ENCODE measurements around the gene EXT2. TPM values are rescaled to one million over a fixed set of nuclear protein-coding genes. Genes with fewer than 3 reads are reported as not detected.

The EXT2 gene
- polyA plus RNA-seq, 1 donor: 51.6 TPM

DNA sequence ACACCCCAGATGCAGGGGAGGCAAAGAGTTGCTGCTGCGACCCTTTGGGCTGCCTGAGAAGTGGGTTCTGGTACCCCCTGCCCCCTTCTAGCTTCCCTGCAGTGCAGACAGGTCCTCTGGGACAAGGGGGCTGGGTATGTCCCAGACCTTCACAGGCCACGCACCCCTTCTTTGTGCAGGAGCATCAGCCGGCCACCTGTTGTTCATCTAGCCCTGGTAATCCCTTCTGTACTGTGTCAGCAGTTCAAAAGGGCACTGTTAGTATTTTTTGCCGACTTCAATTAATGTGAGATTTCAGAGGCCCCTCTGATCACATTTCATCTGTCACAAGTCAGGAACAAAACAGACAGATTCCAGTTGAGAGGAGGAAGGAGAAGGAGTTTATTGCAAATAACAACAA is 164.6 kb downstream of the EXT2 start:
- DNase-seq: no peak
- Histone ChIP-seq H3K36me3 (ENCODE audit: control insufficient read depth, insufficient read depth, low read length) (no peaks in the 10 kb centered on the region), H3K9me3 (ENCODE audit: control insufficient read depth, low read depth, low read length) (no peaks in the 10 kb centered on the region), H3K27me3 (ENCODE audit: control insufficient read depth, insufficient read depth, low read length) (no peaks in the 10 kb centered on the region), H3K27ac (ENCODE audit: low read length) (no peak overlapping the region), H3K4me3 (ENCODE audit: low read length) (no peak overlapping the region), H3K4me1 (ENCODE audit: control insufficient read depth, insufficient read depth, low read length) (no peaks in the 10 kb centered on the region)
- no CpG with 5 or more reads among the region's 4 CpGs for WGBS (ENCODE audit: insufficient coverage, low lambda C conversion rate)

DNA sequence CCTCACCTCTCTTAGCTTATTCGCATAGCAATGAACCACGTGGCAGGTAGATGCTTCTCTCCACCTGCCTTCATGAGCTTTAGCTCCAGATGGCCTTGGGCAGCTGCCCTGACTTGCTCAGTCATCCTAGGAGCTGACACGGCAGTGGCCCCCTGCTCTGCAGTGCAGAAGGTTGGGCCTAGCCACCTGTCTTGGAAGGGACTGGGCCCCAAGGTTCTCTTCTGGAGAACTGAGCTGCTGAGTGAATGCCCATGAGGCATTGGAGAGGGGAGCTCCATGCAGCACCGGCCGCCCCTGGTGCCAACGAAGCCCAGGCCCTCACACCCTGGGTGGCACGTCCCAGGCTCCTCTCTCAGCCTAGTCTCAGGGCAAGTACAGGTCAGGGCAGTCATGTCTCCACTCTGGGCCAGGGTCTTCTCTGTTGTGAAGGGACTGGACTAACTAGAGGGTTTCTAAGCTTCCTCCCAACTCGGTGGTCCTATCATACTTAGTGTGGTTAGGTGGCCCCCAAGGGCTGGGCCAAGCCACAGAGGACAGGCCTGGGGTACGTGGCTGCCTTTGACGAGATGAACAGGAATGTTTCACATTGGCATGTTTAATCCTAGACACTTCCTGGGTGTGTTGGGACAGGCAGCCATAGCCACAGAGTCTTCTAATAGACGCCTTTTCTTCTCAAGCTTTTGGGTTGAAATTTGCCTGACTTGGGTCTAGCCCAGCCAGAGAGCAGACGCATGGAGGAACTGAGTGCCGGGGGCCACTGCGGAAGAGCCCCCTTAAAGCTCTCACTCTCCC is 166.5 kb downstream of the EXT2 start:
- H3K4me3 ChIP-seq (ENCODE audit: low read length): no peak overlapping the region
- H3K27me3 ChIP-seq (ENCODE audit: control insufficient read depth, insufficient read depth, low read length): no peaks in the 10 kb centered on the region
- H3K27ac ChIP-seq (ENCODE audit: low read length): no peak overlapping the region
- no peaks in the 10 kb centered on the region for H3K4me1 ChIP-seq (ENCODE audit: control insufficient read depth, insufficient read depth, low read length)
- no peak for DNase-seq
- no CpG with 5 or more reads among the region's 14 CpGs for WGBS (ENCODE audit: insufficient coverage, low lambda C conversion rate)
- H3K36me3 ChIP-seq (ENCODE audit: control insufficient read depth, insufficient read depth, low read length): no peaks in the 10 kb centered on the region
- no peaks in the 10 kb centered on the region for H3K9me3 ChIP-seq (ENCODE audit: control insufficient read depth, low read depth, low read length)

DNA sequence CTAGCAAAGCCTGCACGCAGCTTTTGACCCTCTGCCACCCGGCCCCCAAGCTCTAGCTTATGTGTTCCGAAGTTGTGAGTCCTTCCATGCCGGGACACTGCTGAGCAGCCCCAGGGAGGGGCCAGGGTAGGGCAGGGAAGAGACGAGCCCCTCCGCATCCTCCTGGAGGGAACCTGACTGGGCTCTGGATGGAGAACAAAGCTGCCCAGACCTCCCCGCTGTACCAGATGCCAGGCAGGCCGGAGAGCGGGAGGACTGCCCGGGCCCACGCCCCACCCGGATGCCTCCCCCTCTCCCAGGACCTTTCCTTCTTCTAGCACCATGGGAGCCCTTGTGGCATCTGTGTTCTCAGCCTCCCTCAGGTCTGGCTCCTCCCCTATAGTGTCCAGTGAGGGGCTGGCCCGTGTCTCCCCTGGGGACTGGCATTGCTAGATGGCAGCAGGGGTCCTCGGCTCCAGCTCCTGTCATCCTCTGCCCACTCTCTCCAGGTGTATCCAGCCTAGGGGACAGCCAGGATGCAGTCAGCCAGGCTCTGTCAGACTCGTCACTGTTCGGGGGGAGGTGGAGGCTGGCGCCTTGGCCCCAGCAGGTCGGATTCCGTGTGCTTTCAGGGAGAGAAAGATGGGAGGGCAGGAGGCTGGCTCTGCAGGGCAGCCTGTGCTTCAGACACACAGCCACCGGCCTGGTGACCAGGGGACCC is 168.4 kb downstream of the EXT2 start:
- Histone ChIP-seq H3K27me3 (ENCODE audit: control insufficient read depth, insufficient read depth, low read length) (no peaks in the 10 kb centered on the region), H3K4me1 (ENCODE audit: control insufficient read depth, insufficient read depth, low read length) (no peaks in the 10 kb centered on the region), H3K4me3 (ENCODE audit: low read length) (no peak overlapping the region), H3K9me3 (ENCODE audit: control insufficient read depth, low read depth, low read length) (no peaks in the 10 kb centered on the region), H3K27ac (ENCODE audit: low read length) (no peak overlapping the region), H3K36me3 (ENCODE audit: control insufficient read depth, insufficient read depth, low read length) (no peaks in the 10 kb centered on the region)
- WGBS (ENCODE audit: insufficient coverage, low lambda C conversion rate): no CpG with 5 or more reads among the region's 20 CpGs
- DNase-seq: no peak

DNA sequence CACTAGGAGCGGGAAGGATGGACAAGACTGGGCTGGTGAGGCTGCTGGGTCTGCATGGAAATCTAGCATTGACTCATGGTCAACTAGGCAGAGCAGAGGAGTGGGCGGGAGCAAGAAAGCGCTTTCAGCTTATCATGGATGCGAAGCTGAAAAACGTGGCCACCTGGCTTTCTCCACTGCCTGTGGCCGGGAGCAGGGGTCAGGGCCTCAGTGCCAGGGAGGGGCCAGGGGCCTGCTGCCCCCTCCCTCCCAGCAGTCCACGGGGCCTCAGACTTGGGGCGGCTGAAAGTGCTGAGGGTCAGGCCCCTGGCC is 168.9 kb downstream of the EXT2 start:
- no peak for DNase-seq
- Histone ChIP-seq H3K9me3 (ENCODE audit: control insufficient read depth, low read depth, low read length) (no peaks in the 10 kb centered on the region), H3K4me1 (ENCODE audit: control insufficient read depth, insufficient read depth, low read length) (no peaks in the 10 kb centered on the region), H3K27ac (ENCODE audit: low read length) (no peak overlapping the region), H3K27me3 (ENCODE audit: control insufficient read depth, insufficient read depth, low read length) (no peaks in the 10 kb centered on the region), H3K36me3 (ENCODE audit: control insufficient read depth, insufficient read depth, low read length) (no peaks in the 10 kb centered on the region), H3K4me3 (ENCODE audit: low read length) (no peak overlapping the region)
- no CpG with 5 or more reads among the region's 8 CpGs for WGBS (ENCODE audit: insufficient coverage, low lambda C conversion rate)

DNA sequence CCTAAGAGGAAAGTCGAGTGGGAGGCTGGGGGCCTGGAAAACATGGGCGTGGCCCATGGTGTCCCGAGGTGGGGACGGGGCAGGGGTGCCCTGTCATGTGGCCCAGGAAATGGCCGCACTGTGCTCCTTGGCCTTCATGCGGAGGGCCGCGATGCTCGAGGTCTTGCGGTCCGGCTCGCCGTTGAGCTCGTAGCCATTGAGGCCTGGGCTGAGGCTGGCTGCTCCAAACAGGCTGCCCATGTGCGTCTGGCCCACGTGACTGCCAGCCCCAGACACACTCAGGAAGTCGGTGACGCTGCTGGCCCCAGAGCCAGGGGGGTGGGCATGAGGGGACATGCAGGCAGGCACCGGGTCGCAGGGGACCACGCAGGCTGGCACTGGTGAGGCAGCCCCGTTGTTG is 169.3 kb downstream of the EXT2 start:
- no peak for DNase-seq
- Histone ChIP-seq H3K36me3 (ENCODE audit: control insufficient read depth, insufficient read depth, low read length) (no peaks in the 10 kb centered on the region), H3K27me3 (ENCODE audit: control insufficient read depth, insufficient read depth, low read length) (no peaks in the 10 kb centered on the region), H3K4me1 (ENCODE audit: control insufficient read depth, insufficient read depth, low read length) (no peaks in the 10 kb centered on the region), H3K9me3 (ENCODE audit: control insufficient read depth, low read depth, low read length) (no peaks in the 10 kb centered on the region), H3K4me3 (ENCODE audit: low read length) (no peak overlapping the region), H3K27ac (ENCODE audit: low read length) (no peak overlapping the region)
- no CpG with 5 or more reads among the region's 22 CpGs for WGBS (ENCODE audit: insufficient coverage, low lambda C conversion rate)

DNA sequence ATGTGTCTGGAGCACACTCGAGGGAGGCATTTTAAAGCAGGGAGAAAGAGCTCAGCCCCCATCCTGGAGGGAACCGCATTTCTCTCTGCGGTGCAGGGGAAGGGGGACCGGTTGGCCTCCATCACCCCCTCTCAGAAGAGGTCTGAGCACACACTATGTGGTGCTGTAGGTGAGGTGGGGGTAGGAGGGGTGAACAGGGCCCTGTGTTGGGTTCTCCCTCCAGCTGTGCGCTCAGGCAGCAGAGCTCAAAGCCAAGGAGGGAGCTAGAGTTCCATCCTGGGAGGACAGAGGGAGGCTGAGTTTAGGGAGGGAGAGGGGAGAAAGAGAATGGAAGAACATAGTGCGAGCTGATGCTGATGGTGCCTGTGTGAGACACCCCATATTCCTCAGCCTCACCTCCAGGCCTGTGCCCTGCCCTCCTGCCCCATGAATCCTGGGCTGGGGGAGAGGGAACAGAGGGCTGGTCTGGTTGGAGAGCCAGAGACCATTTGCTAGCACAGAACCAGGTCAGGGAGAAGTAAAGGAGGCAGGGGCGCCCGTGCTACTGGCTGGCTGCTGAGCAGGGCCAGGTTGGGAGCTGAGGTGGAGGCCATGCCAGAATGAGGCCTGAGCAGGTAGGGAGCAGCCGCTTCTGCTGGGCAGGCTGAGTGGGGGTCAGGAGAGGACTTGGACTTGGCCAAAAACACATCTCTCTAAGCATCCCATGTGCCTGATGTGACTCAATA is 170.7 kb downstream of the EXT2 start:
- Histone ChIP-seq H3K9me3 (ENCODE audit: control insufficient read depth, low read depth, low read length) (no peaks in the 10 kb centered on the region), H3K4me3 (ENCODE audit: low read length) (no peak overlapping the region), H3K27me3 (ENCODE audit: control insufficient read depth, insufficient read depth, low read length) (no peaks in the 10 kb centered on the region), H3K27ac (ENCODE audit: low read length) (no peak overlapping the region), H3K36me3 (ENCODE audit: control insufficient read depth, insufficient read depth, low read length) (no peaks in the 10 kb centered on the region), H3K4me1 (ENCODE audit: control insufficient read depth, insufficient read depth, low read length) (no peaks in the 10 kb centered on the region)
- WGBS (ENCODE audit: insufficient coverage, low lambda C conversion rate): no CpG with 5 or more reads among the region's 9 CpGs
- no peak for DNase-seq

DNA sequence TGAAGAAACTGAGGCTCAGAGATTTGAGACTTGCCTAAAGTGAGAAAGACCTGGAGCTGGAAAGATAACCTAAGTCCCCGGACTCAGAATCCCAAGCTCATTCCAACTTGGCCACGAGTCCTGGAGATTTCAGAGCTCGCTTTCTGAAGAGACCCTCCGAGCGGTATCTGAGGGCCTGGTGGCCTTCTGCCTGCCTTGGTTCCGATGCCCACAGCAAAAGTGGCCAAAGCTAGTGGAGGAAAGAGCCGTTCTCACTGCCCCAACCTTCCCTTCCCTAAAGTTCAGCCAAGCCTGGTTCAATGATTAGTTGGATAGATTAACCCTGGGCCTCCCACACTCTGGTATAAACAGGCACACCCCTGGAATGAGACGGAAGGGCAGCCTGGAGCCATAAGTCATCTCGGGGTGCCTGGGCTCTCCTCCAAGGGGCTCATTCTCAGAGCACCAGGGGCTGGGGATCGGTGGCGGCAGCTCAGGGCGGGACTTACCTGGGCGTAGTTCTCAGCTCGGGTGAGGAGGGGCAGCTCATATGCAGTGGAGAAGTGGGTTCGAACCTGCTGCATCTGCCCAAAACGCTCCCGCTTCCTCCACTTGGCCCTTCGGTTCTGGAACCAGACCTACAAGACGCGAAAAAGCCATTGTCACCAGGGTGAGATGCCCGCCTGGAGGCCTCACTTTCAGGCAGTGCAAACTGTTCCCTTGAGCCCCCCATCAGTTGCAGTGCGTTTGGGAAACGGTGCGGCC is 171.7 kb downstream of the EXT2 start:
- Histone ChIP-seq H3K27me3 (ENCODE audit: control insufficient read depth, insufficient read depth, low read length) (no peaks in the 10 kb centered on the region), H3K4me1 (ENCODE audit: control insufficient read depth, insufficient read depth, low read length) (no peaks in the 10 kb centered on the region), H3K9me3 (ENCODE audit: control insufficient read depth, low read depth, low read length) (no peaks in the 10 kb centered on the region), H3K36me3 (ENCODE audit: control insufficient read depth, insufficient read depth, low read length) (no peaks in the 10 kb centered on the region), H3K4me3 (ENCODE audit: low read length) (no peak overlapping the region), H3K27ac (ENCODE audit: low read length) (no peak overlapping the region)
- WGBS (ENCODE audit: insufficient coverage, low lambda C conversion rate): no CpG with 5 or more reads among the region's 24 CpGs
- DNase-seq: no peak

DNA sequence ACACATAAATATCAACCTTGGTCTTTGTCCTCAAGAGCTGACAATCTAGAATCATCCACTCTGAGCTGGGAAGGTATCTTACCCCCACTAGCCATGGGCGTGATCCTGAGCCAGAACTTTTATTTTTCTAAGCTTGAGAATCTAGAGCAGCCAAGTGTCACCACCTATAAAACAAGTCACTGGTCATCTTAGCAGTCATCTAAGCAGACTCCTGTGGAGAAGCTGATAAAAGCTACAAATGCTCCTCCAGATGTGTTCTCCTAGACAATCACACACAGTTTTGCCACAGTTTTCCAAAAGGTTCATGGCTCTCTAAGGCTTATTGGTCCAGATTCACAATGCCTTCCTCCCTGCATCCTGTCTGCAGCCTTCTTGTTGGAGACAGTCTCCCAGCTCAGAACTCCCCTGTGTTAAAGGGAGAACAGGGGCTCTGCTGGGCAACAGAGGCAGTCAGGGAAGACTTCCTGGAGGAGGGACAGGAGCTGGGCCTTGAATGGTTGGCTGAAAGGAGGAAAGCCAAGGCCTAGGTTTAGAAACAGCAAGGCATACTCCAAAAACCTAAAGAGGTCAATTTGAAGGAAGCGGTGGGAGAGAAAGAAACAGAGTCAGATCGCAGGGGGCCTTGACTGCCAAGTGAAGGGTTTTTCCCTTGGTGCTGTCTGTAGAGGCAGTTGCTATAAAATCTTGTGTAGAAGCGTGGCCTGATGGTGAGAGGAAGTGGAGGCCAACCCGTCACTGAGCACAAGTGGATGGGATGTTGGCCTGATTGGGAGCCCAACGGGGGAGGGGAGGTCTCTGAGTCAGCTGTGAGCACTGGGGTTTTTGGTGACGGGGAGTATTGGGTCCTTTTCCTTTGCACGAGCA is 172.5 kb downstream of the EXT2 start:
- 100% methylated on average over 1 of the region's 8 CpGs for WGBS (ENCODE audit: insufficient coverage, low lambda C conversion rate)
- Histone ChIP-seq H3K27ac (ENCODE audit: low read length) (no peak overlapping the region), H3K36me3 (ENCODE audit: control insufficient read depth, insufficient read depth, low read length) (no peaks in the 10 kb centered on the region), H3K9me3 (ENCODE audit: control insufficient read depth, low read depth, low read length) (no peaks in the 10 kb centered on the region), H3K4me3 (ENCODE audit: low read length) (no peak overlapping the region), H3K27me3 (ENCODE audit: control insufficient read depth, insufficient read depth, low read length) (no peaks in the 10 kb centered on the region), H3K4me1 (ENCODE audit: control insufficient read depth, insufficient read depth, low read length) (no peaks in the 10 kb centered on the region)
- no peak for DNase-seq

DNA sequence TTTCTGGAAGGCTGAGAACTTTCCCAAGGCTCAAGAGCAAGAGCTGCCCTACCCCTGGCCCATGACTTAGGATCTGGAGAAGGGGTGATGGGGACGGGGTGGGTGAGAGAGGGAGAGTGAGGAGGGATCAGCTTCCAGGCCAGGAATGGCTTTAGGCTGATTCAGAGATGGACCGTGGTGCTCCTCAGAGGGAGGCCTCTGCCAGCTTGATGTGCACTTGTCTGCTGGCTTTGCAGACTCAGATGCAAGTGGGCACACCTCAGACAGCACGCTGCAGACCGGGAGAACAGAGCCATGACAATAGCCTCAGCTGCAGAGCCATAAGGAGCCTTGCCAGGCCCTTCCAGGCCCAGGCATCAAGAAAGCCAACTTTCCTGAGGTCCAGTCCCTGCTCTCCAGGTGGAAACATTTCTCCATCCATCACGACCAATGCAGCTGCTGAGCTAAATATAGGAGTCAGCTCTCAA is 173.2 kb downstream of the EXT2 start:
- Histone ChIP-seq H3K4me1 (ENCODE audit: control insufficient read depth, insufficient read depth, low read length) (no peaks in the 10 kb centered on the region), H3K27ac (ENCODE audit: low read length) (no peak overlapping the region), H3K9me3 (ENCODE audit: control insufficient read depth, low read depth, low read length) (no peaks in the 10 kb centered on the region), H3K4me3 (ENCODE audit: low read length) (no peak overlapping the region), H3K27me3 (ENCODE audit: control insufficient read depth, insufficient read depth, low read length) (no peaks in the 10 kb centered on the region), H3K36me3 (ENCODE audit: control insufficient read depth, insufficient read depth, low read length) (no peaks in the 10 kb centered on the region)
- WGBS (ENCODE audit: insufficient coverage, low lambda C conversion rate): no CpG with 5 or more reads among the region's 5 CpGs
- DNase-seq: no peak
